ENCODE results near the gene CEP85L. TPM values are rescaled to one million over a fixed set of nuclear protein-coding genes. Genes with fewer than 3 reads are reported as not detected.

CEP85L gene
- total RNA-seq, 4 donors from 2014 or later: 10.9 to 22.6 (median 16.7) TPM

DNA sequence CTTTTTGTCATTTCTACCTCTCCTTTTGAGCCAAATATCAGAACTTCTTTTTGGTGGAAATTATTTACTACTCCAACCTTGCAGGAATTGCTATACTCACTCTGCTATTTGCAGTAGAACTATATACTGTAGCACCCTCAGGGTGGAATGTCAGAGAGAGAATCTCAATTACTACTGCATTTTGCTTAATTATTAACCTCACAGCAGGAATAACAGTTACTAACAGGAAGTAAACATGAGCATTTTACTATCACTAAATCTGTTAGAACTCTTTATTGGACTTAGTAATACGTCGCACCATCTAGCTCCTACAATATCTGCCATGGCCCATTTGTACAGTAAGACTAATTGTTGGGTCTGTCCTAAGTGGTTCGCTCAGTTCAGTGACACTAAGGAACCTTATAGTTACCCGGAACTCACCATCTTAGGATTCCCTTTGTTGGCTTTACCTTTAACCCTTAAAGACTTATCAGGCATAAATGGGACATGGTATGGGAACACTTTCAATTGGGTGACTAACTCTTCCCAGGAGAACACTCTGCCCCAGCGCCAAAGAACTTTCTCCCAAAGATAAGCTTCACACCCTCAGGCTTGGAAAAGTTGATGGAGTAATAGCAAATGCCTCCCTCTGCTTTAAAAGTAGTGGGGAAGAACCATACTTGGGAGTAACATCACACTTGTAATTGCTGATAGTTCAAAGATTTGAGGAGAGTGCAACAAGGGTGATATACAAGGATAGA lies 64.5 kb downstream of the CEP85L start:
- Histone ChIP-seq H3K27me3 (no peaks in the 10 kb centered on the region), H3K9me3 (no peaks in the 10 kb centered on the region), H3K4me3 (no peak overlapping the region), H3K27ac (no peak overlapping the region), H3K4me1 (peaks cover 0 to 24% (median 0%) of the 10 kb centered on the region in 3 donors), H3K36me3 (no peaks in the 10 kb centered on the region)
- 91 to 100% methylated on average over 5 of the region's 5 CpGs for WGBS, 2 donors (ENCODE audit: low coverage in 1 of 2)
- no peak for ATAC-seq
- TF ChIP-seq, protein P1, sequence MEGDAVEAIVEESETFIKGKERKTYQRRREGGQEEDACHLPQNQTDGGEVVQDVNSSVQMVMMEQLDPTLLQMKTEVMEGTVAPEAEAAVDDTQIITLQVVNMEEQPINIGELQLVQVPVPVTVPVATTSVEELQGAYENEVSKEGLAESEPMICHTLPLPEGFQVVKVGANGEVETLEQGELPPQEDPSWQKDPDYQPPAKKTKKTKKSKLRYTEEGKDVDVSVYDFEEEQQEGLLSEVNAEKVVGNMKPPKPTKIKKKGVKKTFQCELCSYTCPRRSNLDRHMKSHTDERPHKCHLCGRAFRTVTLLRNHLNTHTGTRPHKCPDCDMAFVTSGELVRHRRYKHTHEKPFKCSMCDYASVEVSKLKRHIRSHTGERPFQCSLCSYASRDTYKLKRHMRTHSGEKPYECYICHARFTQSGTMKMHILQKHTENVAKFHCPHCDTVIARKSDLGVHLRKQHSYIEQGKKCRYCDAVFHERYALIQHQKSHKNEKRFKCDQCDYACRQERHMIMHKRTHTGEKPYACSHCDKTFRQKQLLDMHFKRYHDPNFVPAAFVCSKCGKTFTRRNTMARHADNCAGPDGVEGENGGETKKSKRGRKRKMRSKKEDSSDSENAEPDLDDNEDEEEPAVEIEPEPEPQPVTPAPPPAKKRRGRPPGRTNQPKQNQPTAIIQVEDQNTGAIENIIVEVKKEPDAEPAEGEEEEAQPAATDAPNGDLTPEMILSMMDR (IDR thresholded peaks at IDR 0.05): no peak
- TF ChIP-seq POLR2A (IDR thresholded peaks at IDR 0.05): no peak
- TF ChIP-seq POLR2AphosphoS5 (IDR thresholded peaks at IDR 0.05): no peak
- TF ChIP-seq EP300 (IDR thresholded peaks at IDR 0.05): no peak

DNA sequence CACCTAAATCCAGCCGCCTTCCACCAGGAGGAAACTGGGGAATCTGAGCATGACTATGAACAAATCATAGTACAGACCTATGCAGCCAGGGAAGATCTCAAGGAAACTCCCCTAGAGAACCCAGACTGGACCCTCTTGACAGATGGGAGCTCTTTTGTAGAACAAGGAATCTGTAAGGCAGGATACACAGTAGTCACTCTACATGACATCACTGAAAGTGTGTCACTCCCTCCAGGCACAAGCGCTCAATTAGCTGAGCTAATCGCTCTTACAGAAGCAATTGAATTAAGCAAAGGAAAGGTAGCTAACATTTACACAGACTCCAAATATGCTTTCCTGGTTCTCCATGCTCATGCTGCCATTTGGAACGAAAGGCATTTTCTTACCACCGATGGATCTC lies 66.5 kb downstream of the CEP85L start:
- Histone ChIP-seq H3K4me1 (peaks cover 0 to 33% (median 0%) of the 10 kb centered on the region in 3 donors), H3K27me3 (no peaks in the 10 kb centered on the region), H3K9me3 (no peaks in the 10 kb centered on the region), H3K4me3 (no peak overlapping the region), H3K27ac (no peak overlapping the region), H3K36me3 (no peaks in the 10 kb centered on the region)
- TF ChIP-seq POLR2A (IDR thresholded peaks at IDR 0.05) (no peak), POLR2AphosphoS5 (IDR thresholded peaks at IDR 0.05) (no peak), EP300 (IDR thresholded peaks at IDR 0.05) (no peak)
- TF ChIP-seq, protein P1 (IDR thresholded peaks at IDR 0.05): no peak
- WGBS, 2 donors (ENCODE audit: low coverage in 1 of 2): 71 to 96% methylated on average over 2 to 5 of the region's 5 CpGs
- no peak for ATAC-seq

DNA sequence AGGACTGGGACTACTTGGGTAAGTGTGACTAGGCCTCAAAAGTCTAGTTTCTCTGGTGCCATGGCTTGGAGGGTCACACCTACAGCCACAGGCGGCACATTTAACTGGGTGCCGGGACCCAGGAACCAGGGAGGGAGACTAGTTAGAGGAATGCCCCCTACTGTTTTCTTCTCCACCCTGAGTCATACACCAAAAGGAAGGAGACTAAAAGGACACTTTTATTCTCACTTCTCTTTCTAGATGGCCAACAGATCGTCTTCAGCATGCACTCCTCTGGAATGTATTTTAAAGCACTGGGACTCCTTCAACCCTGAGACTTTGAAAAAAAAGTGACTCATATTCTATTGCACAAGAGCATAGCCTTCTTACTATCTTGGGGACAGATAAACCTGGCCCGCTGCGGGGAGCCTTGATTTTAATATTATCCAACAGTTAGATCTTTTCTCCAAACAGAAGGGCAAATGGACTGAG lies 69.9 kb downstream of the CEP85L start:
- no peaks in the 10 kb centered on the region for H3K27me3 ChIP-seq
- no peak for TF ChIP-seq POLR2AphosphoS5 (IDR thresholded peaks at IDR 0.05)
- no peak for TF ChIP-seq EP300 (IDR thresholded peaks at IDR 0.05)
- peaks cover 0 to 4% of the 10 kb centered on the region in 2 donors for H3K36me3 ChIP-seq
- H3K27ac ChIP-seq: peak overlapping the region in 1 of 4 donors; percentile 8
- H3K4me3 ChIP-seq: no peak overlapping the region
- H3K9me3 ChIP-seq: peaks cover 0 to 28% (median 0%) of the 10 kb centered on the region in 3 donors
- peaks cover 0 to 20% (median 0%) of the 10 kb centered on the region in 3 donors for H3K4me1 ChIP-seq
- 63 to 100% methylated on average over 1 to 5 of the region's 5 CpGs for WGBS, 2 donors (ENCODE audit: low coverage in 1 of 2)
- ATAC-seq: peak; percentile 47

DNA sequence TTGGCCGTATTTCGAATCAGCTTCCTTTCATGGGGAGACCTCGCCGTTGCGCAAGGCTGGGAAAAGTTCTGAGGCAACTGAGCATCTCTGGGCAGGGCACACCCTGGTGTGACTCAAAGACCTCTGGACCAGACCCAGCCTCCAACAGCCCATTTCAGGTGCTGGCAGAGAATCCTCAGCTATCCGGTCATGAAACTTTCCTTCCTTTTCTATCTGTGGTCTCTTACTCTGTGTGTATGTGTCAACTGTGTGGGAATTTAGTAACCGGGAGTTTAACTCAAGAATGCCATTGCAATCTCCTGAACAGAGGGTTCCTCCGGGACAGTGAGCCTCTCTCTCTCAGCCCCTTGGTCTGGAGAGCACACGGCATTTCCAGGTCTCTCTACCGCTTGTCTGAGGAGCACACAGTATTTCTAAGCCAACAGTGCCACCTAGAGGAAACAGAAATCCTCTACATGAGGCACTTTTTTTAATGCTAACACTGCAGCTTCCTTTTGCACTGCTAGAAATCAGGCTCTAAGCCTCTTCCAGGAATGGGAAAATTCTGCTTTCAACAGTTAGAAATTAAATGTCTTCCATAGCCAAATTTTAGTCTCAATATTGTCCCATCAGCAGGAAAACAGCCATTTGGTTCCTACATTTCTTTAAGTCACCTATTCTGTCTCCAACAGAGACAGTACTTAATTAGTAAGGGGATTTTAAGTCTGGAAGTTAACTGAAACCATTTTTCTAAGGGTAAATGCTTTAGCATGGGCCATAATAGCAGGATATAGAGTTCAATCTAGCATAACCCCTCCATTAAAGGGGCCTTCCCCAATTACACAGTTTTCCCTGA lies 70.6 kb downstream of the CEP85L start:
- Histone ChIP-seq H3K27ac (peak overlapping the region in 1 of 4 donors; percentile 8), H3K9me3 (peaks cover 0 to 35% (median 0%) of the 10 kb centered on the region in 3 donors), H3K27me3 (no peaks in the 10 kb centered on the region), H3K36me3 (peaks cover 0 to 4% of the 10 kb centered on the region in 2 donors), H3K4me3 (no peak overlapping the region), H3K4me1 (peaks cover 0 to 20% (median 0%) of the 10 kb centered on the region in 3 donors)
- TF ChIP-seq POLR2AphosphoS5 (IDR thresholded peaks at IDR 0.05): no peak
- no peak for TF ChIP-seq EP300 (IDR thresholded peaks at IDR 0.05)
- TF ChIP-seq, protein P1 (IDR thresholded peaks at IDR 0.05): peak; percentile 50 to 81 (median 75)
- TF ChIP-seq POLR2A (IDR thresholded peaks at IDR 0.05): no peak
- 31 to 47% methylated on average over 4 to 5 of the region's 10 CpGs for WGBS, 2 donors (ENCODE audit: low coverage in 1 of 2)
- ATAC-seq: peak; percentile 85

DNA sequence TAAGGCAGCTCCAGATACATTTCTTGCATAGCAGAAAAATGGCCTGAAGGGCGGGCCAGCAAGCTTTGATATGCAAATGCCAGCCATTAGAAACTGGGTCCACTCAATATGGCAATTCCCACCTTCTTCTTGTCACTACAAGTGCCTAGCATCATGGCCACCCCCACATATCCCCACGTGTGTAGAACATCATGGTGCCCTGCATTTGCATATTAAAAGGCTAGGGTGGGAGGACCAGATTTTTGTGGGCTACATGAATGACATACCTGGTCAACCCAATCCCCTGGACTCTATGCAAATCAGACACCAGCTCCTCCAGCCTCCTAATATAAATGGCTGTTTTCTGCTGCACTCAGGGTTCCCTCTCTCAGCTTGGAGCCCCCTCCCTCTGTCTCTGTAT lies 71.6 kb downstream of the CEP85L start:
- Histone ChIP-seq H3K4me1 (peaks cover 0 to 20% (median 0%) of the 10 kb centered on the region in 3 donors), H3K4me3 (no peak overlapping the region), H3K9me3 (peaks cover 0 to 45% (median 0%) of the 10 kb centered on the region in 3 donors), H3K27me3 (no peaks in the 10 kb centered on the region), H3K36me3 (peaks cover 0 to 7% of the 10 kb centered on the region in 2 donors), H3K27ac (no peak overlapping the region)
- ATAC-seq: no peak
- no peak for TF ChIP-seq POLR2A (IDR thresholded peaks at IDR 0.05)
- no peak for TF ChIP-seq EP300 (IDR thresholded peaks at IDR 0.05)
- TF ChIP-seq, protein P1 (IDR thresholded peaks at IDR 0.05): no peak
- no peak for TF ChIP-seq POLR2AphosphoS5 (IDR thresholded peaks at IDR 0.05)
- 90 to 100% methylated on average over 2 of the region's 2 CpGs for WGBS, 2 donors (ENCODE audit: low coverage in 1 of 2)

All from gastroesophageal sphincter (tissue), 4 donors.